Retinal pigment epithelial cell (primary cell): ENCODE results near the gene ERCC8.
"Not testable (repeated sequence)": the region's sequence is repeated elsewhere in the genome, so short reads cannot be mapped to it uniquely, and the experiment has no call there.

Experiments
- DNase-seq: peaks from one replicate; pipeline ENCODE4 v3.0.0-alpha.2; 2010; ENCODE audit warnings: low read depth
- H3K4me3 ChIP-seq: 2 replicates; pipeline ENCODE4 v1.5.1; 2011; ENCODE audit warnings: mild to moderate bottlenecking, low read length, control low read depth, moderate library complexity
- CTCF ChIP-seq: conservative IDR thresholded peaks from 2 replicates; pipeline ENCODE4 v1.5.1; 2011; ENCODE audit warnings: low read depth, low read length, control low read depth, inconsistent platforms

ERCC8 gene

GRCh38 chr5:60944904-60945812 lies at the start of gene ERCC8, which contains the start of gene NDUFAF2:
ERCC8 (minus strand) TSS chr5:60945070; CDS start chr5:60945008, 62 bp downstream.
NDUFAF2 (plus strand) TSS chr5:60945205; CDS start chr5:60945256, 51 bp downstream.
- H3K4me3 ChIP-seq: peak within 1 kb of the TSS; percentile 94
- no peak for TF ChIP-seq CTCF
- DNase-seq: peak; percentile 77

DNA sequence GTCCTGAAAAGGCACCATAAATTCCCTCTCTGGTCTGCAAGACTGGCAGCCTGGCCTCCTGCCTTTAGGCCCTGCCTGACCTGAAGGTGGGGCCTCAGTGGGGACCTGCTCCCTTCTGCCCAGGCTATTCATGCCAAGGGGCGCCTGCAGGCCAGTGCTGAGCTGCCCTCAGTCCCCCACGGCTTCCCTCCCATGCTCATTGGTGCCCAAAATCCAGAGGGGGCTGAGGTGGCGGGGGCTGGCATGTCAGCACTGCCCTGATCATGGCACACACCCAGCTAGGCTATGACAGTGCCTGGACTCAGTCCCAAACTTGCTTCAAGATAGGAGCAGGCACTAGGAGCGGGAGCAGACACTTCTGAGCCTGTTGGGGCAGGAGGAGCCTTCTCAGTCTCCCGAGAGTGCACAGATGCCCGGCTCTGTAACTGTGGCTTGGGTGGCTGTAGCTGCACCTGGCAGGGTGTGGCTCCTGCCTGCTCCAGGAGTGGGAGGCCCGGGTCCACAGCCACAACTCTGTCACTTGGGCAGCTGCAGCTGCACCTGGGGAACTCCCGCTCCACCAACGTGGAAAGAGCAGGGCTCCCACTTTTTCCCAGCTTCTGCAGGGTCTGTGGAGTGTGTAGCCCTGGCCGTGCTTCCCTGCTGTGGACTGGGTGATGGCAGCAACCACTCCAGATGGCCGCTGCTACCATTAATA lies 49.2 kb upstream of the ERCC8 start:
- DNase-seq: no peak
- no peak overlapping the region for H3K4me3 ChIP-seq
- TF ChIP-seq CTCF: no peak

DNA sequence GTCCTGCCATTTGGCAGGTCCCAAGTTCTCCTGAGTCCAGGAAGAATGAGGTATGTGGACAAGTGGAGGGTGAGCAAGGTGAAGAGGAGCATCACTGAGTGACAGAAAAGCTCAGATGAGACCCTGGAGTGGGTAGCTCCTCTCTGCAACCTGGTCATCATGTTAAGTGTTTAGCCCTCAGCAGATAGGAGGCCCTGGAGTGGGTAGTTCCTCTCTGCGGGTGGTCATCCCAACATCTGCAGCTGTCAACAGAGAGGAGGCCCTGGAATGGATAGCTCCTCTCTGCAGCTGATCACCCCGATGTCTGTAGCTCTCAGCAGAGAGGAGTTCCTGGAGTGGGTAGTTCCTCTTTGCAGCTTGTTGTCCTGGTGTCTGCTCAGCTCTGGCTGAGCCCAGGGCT lies 48.6 kb upstream of the ERCC8 start:
- DNase-seq: no peak

DNA sequence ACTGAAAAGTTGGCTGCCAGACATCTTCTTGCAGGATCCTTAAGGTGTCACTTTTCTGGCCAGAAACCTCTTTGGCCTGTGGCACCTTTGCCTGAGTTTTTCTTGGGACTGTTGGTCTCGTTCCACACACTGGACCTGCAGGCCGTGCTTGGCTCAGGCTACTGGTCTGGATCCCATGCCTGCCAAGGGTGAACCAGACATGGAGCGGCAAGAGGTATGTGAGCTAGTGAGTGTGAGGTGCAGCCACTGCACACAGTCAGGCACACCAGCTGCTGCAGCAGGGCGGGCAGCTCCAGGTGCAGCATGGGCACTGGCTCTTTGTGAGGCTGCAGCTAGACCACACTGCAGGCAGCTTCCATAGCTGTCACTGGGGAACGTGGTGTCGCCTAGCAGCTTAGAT lies 48.0 kb upstream of the ERCC8 start:
- H3K4me3 ChIP-seq: no peak overlapping the region
- no peak for DNase-seq
- TF ChIP-seq CTCF: no peak

More for the DNA sequence above, 48.6 kb upstream of the ERCC8 start:
- H3K4me3 ChIP-seq: no peak overlapping the region
- TF ChIP-seq CTCF: no peak

DNA sequence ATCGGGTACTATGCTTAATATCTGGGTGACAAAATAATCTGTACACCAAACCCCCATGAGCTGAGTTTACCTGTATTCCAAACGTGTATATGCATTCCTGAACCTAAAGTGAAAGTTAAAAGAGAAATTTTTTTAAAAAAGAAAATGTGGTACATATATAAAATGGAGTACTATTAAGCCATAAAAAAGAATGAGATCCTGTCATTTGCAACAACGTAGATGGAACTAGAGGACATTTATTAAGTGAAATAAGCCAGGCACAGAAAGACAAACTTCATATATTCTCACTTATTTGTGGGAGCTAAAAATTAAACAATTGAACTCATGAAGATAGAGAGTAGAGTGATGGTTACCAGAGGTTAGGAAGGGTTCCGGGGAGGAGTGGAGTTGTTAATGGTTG lies 44.9 kb upstream of the ERCC8 start:
- no peak for DNase-seq
- TF ChIP-seq CTCF: no peak
- no peak overlapping the region for H3K4me3 ChIP-seq

DNA sequence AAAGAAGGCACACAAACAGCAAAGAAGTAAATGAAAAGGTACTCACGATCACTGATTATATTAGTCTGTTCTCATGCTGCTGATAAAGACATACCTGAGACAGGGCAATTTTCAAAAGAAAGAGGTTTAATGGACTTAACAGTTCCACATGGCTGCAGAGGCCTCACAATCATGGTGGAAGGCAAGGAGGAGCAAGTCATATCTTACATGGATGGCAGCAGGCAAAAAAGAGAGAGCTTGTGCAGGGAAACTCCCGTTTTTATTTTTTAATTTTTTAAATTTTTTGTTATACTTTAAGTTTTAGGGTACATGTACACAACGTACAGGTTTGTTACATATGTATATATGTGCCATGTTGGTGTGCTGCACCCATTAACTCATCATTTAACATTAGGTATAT lies 37.3 kb upstream of the ERCC8 start:
- not testable (repeated sequence) for DNase-seq, H3K4me3 ChIP-seq

- no peak for TF ChIP-seq CTCF
Measured at GRCh38 chr5:60980511-60980910, 35.6 kb upstream of the ERCC8 start.

More at GRCh38 chr5:60980511-60980910, 35.6 kb upstream of the ERCC8 start:
- H3K4me3 ChIP-seq: no peak overlapping the region
- DNase-seq: no peak
